HG03442 (cell line): Measurements from ENCODE around the gene PTBP1.

Experiments used
- ATAC-seq: cut with Tn5 transposase; IDR thresholded peaks from one replicate; pipeline ENCODE4 v1.9.1; 2021; ENCODE audit warnings: mild to moderate bottlenecking, moderate library complexity; ENCODE audit not compliant: unreplicated experiment

PTBP1 gene

DNA sequence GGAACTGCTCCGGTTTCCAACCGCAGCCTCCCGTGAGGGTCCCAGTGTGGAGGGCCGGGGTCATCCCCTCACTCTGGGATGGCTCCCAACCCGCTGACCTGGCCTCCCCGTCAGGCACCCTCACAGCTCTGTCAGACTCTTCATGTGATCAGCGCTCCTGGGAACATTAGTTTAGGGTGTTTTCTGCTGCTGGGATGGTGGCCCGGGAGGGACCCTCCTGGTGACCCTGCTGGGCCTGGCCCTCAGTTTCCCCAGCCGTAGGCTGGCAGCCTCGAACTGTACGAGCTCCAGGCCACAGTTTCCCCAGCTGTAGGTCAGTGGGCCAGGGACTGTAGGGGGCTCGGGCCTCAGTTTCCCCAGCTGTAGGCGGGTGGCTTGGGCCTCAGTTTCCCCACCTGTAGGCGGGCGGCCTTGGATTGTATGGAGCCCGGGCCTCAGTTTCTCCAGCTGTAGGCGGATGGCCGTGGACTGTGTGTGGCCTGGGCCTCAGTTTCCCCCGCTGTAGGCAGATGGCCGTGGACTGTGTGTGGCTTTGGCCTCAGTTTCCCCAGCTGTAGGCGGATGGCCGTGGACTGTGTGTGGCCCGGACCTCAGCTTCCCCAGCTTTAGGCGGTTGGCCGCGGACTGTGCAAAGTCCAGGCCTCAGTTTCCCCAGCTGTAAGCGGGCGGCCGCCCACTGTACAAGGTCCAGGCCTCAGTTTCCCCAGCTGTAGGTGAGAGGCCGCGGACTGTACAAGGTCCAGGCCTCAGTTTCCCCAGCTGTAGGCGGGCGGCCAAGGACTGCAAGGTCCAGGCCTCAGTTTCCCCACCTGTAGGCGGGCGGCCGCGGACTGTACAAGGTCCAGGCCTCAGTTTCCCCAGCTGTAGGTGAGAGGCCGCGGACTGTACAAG is 1.3 kb upstream of the PTBP1 start:
- no peak for ATAC-seq

GRCh38 chr19:797528-798414 is 519 bp downstream of the PTBP1 start:
- ATAC-seq = peak; percentile 38

GRCh38 chr19:798415-799075 is 1.3 kb downstream of the PTBP1 start:
- ATAC-seq = no peak

DNA sequence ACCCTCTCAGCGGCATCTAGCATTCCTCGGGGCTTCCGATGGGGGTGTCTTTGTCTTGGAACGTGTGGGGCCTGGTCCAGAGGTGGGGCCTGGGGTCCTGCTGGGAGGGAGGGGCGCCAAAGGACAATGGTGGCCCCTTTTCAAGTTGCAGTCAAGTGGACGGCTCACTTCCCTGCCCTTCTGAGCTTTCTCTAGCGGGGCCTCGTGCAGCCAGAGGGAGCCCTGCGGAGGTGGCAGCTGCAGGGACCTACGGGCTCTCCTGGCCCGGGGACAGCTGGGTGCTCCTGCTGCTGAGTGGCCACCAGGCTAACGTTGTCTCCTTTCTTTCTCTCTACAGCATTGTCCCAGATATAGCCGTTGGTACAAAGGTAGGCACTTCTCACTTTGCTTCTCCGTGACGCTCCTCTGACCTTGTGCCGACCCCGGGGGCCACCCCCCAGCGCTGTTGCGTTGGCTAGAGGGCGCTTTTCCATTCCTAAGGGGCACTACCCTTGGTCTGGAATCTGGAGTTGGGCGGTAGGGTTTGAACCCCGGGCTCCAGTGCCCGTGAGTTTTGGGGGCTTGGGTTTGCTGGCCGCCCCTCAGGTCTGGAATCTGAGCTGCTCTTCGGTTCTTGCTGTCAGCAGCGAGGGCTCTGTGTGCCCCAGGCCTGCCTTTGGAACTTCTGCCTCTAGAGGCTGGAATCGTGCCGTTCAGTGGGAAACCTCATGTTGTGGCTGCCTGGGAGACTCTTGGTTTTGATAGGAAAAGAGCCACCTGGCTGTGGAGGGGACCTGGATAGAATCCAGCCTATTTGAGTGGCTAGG is 2.0 kb downstream of the PTBP1 start:
- no peak for ATAC-seq

GRCh38 chr19:800360-801029 is 3.2 kb downstream of the PTBP1 start:
- no peak for ATAC-seq

- ATAC-seq = no peak
Measured at GRCh38 chr19:801030-801860, 4.0 kb downstream of the PTBP1 start.

GRCh38 chr19:801861-802497 is 4.7 kb downstream of the PTBP1 start:
- no peak for ATAC-seq

GRCh38 chr19:802498-803098 is 5.3 kb downstream of the PTBP1 start:
- no peak for ATAC-seq

- no peak for ATAC-seq
Measured at GRCh38 chr19:803099-803561, 5.9 kb downstream of the PTBP1 start.

DNA sequence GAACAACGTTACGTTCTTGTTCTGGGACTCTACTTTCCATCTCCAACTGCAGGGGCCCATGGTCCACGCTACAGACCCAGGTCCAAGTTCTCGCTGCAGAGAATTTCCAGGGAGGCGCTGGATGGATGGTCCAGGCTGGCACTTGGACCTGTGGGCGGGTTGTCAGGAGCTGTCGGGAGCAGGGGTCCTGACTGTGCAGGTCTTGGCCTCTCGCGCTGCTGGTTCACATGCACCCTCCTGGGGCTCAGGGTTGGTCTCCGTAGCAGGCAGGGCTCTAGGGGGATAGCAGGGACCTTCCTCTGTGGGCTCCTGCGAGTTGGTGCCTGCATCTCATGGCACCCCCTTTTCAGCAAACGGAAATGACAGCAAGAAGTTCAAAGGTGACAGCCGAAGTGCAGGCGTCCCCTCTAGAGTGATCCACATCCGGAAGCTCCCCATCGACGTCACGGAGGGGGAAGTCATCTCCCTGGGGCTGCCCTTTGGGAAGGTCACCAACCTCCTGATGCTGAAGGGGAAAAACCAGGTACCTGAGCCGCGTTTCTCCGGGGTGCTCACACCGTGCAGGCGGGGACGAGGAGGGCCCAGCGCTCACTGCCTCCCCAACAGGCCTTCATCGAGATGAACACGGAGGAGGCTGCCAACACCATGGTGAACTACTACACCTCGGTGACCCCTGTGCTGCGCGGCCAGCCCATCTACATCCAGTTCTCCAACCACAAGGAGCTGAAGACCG is 6.6 kb downstream of the PTBP1 start:
- no peak for ATAC-seq

DNA sequence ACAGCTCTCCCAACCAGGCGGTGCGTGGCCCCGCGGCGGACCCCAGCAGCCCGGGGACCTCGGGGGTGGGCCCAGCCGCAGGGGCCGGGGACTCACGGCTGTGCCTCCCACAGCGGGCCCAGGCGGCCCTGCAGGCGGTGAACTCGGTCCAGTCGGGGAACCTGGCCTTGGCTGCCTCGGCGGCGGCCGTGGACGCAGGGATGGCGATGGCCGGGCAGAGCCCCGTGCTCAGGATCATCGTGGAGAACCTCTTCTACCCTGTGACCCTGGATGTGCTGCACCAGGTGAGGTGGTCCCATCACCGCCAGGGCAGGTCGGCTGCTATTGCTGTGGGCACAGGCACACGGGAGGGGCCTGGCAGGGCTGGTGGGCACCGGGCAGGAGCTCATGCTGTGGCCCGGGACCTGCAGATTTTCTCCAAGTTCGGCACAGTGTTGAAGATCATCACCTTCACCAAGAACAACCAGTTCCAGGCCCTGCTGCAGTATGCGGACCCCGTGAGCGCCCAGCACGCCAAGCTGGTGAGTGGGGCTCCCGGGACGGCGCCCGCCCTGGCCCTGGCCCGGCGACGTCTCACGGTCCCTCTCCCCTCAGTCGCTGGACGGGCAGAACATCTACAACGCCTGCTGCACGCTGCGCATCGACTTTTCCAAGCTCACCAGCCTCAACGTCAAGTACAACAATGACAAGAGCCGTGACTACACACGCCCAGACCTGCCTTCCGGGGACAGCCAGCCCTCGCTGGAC is 7.3 kb downstream of the PTBP1 start:
- no peak for ATAC-seq

DNA sequence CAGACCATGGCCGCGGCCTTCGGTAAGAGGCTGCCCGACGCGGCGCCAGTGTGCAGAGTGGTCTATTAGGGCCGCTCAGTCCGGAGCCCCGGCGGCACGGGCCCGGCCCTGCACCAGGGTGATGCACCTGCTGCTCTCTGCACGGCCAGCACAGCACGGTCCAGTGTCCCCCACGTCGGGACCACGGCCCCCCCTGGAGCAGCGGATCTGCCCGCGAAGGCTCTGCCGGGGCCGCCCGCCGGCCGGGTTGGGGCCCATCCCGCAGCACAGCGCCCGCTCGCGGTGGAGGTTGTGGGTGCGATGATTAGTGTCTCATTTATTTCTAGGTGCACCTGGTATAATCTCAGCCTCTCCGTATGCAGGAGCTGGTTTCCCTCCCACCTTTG is 7.9 kb downstream of the PTBP1 start:
- no peak for ATAC-seq

DNA sequence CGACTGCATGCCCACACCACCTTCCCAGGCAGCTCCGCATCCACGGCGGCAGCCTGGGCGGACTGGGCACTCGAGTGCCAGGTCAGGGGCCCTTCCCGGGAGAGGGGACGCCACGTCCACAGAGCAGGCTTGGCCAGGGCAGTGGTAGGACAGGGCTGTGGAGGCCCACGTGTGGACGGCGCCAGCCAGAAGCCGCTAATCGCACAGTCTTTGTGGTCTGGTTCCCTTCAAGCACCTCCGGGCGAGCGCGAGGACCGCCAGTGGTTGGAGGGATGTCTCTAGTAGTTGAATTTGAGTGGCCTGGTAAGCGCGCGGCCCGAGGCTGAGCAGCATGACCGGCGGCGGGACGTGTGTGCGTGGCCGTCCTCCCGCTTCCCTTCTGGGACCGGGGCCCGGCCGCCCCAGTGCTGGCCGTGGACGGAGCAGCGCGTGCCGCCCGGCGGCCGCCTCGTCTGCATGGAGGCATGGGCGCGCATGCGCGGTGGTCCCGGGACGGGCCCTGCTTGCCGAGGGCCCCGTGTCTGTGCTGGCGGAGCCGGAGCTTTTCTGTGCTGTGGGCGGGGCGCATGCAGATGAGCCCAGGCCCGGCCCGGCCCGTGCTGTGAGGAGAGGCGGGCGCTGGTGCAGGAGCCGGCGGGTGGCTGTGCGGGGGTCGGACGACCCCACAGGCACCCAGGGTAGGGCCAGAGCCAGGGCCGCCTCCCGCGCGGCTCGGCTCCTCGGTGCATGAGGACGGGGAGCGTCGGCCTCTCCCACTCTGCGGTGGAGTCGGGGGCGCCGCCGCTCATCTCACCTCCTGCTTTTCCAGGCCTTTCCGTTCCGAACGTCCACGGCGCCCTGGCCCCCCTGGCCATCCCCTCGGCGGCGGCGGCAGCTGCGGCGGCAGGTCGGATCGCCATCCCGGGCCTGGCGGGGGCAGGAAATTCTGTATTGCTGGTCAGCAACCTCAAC is 8.6 kb downstream of the PTBP1 start:
- no peak for ATAC-seq

DNA sequence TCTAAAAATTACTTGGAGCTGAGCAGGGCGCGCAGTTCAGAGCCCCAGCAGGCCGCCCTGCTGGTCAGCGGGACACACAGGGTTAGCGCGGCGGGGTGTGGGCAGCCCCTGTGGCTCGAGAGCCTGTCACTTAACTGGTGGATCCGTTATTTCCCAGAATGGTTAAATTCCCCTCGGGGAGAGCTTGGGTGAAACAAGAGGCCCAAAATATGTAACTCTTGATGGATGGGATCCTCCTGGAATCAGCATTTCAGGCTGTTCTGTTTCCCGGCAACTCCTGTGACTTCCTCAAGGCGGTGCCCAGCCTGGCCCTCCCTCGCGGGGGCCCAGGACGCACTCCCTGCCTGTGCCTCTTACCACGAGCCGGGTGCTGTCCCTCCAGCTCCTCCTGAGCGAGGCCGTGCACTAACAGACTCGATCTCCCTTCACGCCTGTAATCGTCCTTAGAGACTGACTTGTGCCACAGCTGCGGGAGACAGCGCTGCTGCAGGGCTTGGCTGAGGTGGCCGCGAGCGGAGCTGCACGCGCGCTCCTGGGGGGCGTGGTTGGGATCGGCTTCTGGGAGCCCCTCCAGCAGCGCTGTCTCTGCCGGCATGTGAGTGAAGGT is 9.7 kb downstream of the PTBP1 start:
- no peak for ATAC-seq
